ENCODE data around the gene TSBP1.

TSBP1 gene

GRCh38 chr6:32371803-32372202 lies at the start of gene TSBP1:
Gene TSBP1, minus strand, starts transcription at chr6:32371903. Its CDS starts 197 bp downstream, at chr6:32371706.
- H3K9me2 ChIP-seq (replicated peaks; ENCODE audit: insufficient read depth, low read length), result no peaks in the 10 kb centered on the region
- no peak within 1 kb of the TSS for H3K9ac ChIP-seq (ENCODE audit: low read length)
- no peaks in the 10 kb centered on the region for H3K79me2 ChIP-seq (ENCODE audit: insufficient read depth, low read length)
- no peak within 1 kb of the TSS for H3K27ac ChIP-seq (ENCODE audit: low read depth, low read length)
- H3K4me2 ChIP-seq (ENCODE audit: low read depth, low read length, poor library complexity, severe bottlenecking), result no peak within 1 kb of the TSS
- no peak within 1 kb of the TSS for H3K4me3 ChIP-seq (ENCODE audit: insufficient read depth, low read length, poor library complexity, severe bottlenecking)
- H4K20me1 ChIP-seq (ENCODE audit: low read depth, low read length), result no peaks in the 10 kb centered on the region
- no peaks in the 10 kb centered on the region for H3F3A ChIP-seq (ENCODE audit: insufficient read depth)
- H3K36me3 ChIP-seq (ENCODE audit: low read length), result no peaks in the 10 kb centered on the region
- H3K9me3 ChIP-seq (ENCODE audit: insufficient read depth, low read length), result no peaks in the 10 kb centered on the region
- H2AFZ ChIP-seq (ENCODE audit: low read depth, low read length, severe bottlenecking), result no peak within 1 kb of the TSS
- TF ChIP-seq EZH2phosphoT487 (conservative IDR thresholded peaks at IDR 0.05; ENCODE audit: low read length) (no peak), CTCF (IDR thresholded peaks at IDR 0.05; ENCODE audit: insufficient read depth, low read length, poor library complexity, severe bottlenecking) (no peak)
- H3K27me3 ChIP-seq (ENCODE audit: low read length), result no peaks in the 10 kb centered on the region

GRCh38 chr6:32416036-32416435 lies 44.3 kb upstream of the TSBP1 start:
- TF ChIP-seq CTCF (IDR thresholded peaks at IDR 0.05; ENCODE audit: insufficient read depth, low read length, poor library complexity, severe bottlenecking) (no peak), EZH2phosphoT487 (conservative IDR thresholded peaks at IDR 0.05; ENCODE audit: low read length) (no peak)
- Histone ChIP-seq H3K9me2 (replicated peaks; ENCODE audit: insufficient read depth, low read length) (no peaks in the 10 kb centered on the region), H4K20me1 (ENCODE audit: low read depth, low read length) (no peaks in the 10 kb centered on the region), H3K36me3 (ENCODE audit: low read length) (no peaks in the 10 kb centered on the region), H3K79me2 (ENCODE audit: insufficient read depth, low read length) (no peaks in the 10 kb centered on the region), H3K4me2 (ENCODE audit: low read depth, low read length, poor library complexity, severe bottlenecking) (peak overlapping the region; percentile 52), H3K27ac (ENCODE audit: low read depth, low read length) (no peak overlapping the region), H3K4me3 (ENCODE audit: insufficient read depth, low read length, poor library complexity, severe bottlenecking) (no peak overlapping the region), H2AFZ (ENCODE audit: low read depth, low read length, severe bottlenecking) (peak overlapping the region; percentile 90), H3K9me3 (ENCODE audit: insufficient read depth, low read length) (no peaks in the 10 kb centered on the region), H3F3A (ENCODE audit: insufficient read depth) (no peaks in the 10 kb centered on the region), H3K9ac (ENCODE audit: low read length) (peak overlapping the region; percentile 33; the same call in 1 of the 2 replicates), H3K27me3 (ENCODE audit: low read length) (no peaks in the 10 kb centered on the region)

- Histone ChIP-seq H3K9ac (ENCODE audit: low read length) (peak overlapping the region; percentile 33; the same call in 1 of the 2 replicates), H3K27ac (ENCODE audit: low read depth, low read length) (no peak overlapping the region), H3K4me3 (ENCODE audit: insufficient read depth, low read length, poor library complexity, severe bottlenecking) (peak overlapping the region; percentile 29), H3F3A (ENCODE audit: insufficient read depth) (no peaks in the 10 kb centered on the region), H3K9me3 (ENCODE audit: insufficient read depth, low read length) (no peaks in the 10 kb centered on the region), H2AFZ (ENCODE audit: low read depth, low read length, severe bottlenecking) (peak overlapping the region; percentile 90), H3K27me3 (ENCODE audit: low read length) (no peaks in the 10 kb centered on the region), H3K36me3 (ENCODE audit: low read length) (no peaks in the 10 kb centered on the region), H3K9me2 (replicated peaks; ENCODE audit: insufficient read depth, low read length) (no peaks in the 10 kb centered on the region), H3K4me2 (ENCODE audit: low read depth, low read length, poor library complexity, severe bottlenecking) (peak overlapping the region; percentile 52), H4K20me1 (ENCODE audit: low read depth, low read length) (no peaks in the 10 kb centered on the region), H3K79me2 (ENCODE audit: insufficient read depth, low read length) (no peaks in the 10 kb centered on the region)
- TF ChIP-seq EZH2phosphoT487 (conservative IDR thresholded peaks at IDR 0.05; ENCODE audit: low read length) (no peak), CTCF (IDR thresholded peaks at IDR 0.05; ENCODE audit: insufficient read depth, low read length, poor library complexity, severe bottlenecking) (peak; percentile 100)
These were observed 43.9 kb upstream of the TSBP1 start for GRCh38 chr6:32415521-32416019.
